HEK293T (cell line): Measurements from ENCODE around the gene IL22RA1.

ENCODE experiments used
- BHLHE40 ChIP-seq: fragments of 450-650 bp; IDR thresholded peaks from 2 replicates; pipeline ENCODE4 v1.6.1; 2016; ENCODE audit warnings: mild to moderate bottlenecking, moderate library complexity, borderline replicate concordance
- ELF4 ChIP-seq: fragments of 450-650 bp; IDR thresholded peaks from 2 replicates; pipeline ENCODE4 v1.6.1; 2017; ENCODE audit warnings: antibody characterized with exemption
- FOXA1 ChIP-seq: fragments of 450-650 bp; IDR thresholded peaks from 2 replicates; pipeline ENCODE4 v1.6.1; 2016; ENCODE audit warnings: mild to moderate bottlenecking
- FOXK2 ChIP-seq: fragments of 450-650 bp; IDR thresholded peaks from 2 replicates; pipeline ENCODE4 v1.6.1; 2016; ENCODE audit warnings: mild to moderate bottlenecking
- FOXM1 ChIP-seq: fragments of 450-650 bp; IDR thresholded peaks from 2 replicates; pipeline ENCODE4 v1.6.1; 2017; ENCODE audit warnings: mild to moderate bottlenecking, borderline replicate concordance
- HDGF ChIP-seq: fragments of 450-650 bp; IDR thresholded peaks from 2 replicates; pipeline ENCODE4 v1.6.1; 2017; ENCODE audit warnings: antibody characterized with exemption, borderline replicate concordance
- L3MBTL2 ChIP-seq: fragments of 450-650 bp; conservative IDR thresholded peaks from 2 replicates; pipeline ENCODE4 v1.6.1; 2016; ENCODE audit warnings: mild to moderate bottlenecking
- LEF1 ChIP-seq: fragments of 450-650 bp; IDR thresholded peaks from 2 replicates; pipeline ENCODE4 v1.6.1; 2017; ENCODE audit warnings: mild to moderate bottlenecking, borderline replicate concordance
- NFRKB ChIP-seq: fragments of 450-650 bp; IDR thresholded peaks from 2 replicates; pipeline ENCODE4 v1.6.1; 2016; ENCODE audit warnings: mild to moderate bottlenecking, moderate library complexity
- PKNOX1 ChIP-seq: fragments of 450-650 bp; IDR thresholded peaks from 2 replicates; pipeline ENCODE4 v1.6.1; 2016
- SP1 ChIP-seq: fragments of 450-650 bp; IDR thresholded peaks from 2 replicates; pipeline ENCODE4 v1.6.1; 2017
- SUZ12 ChIP-seq: fragments of 450-650 bp; IDR thresholded peaks from 2 replicates; pipeline ENCODE4 v1.6.1; 2016; ENCODE audit warnings: mild to moderate bottlenecking
- TARDBP ChIP-seq: fragments of 450-650 bp; IDR thresholded peaks from 2 replicates; pipeline ENCODE4 v1.6.1; 2016
- ZNF384 ChIP-seq: fragments of 450-650 bp; IDR thresholded peaks from 2 replicates; pipeline ENCODE4 v1.6.1; 2016

DNA sequence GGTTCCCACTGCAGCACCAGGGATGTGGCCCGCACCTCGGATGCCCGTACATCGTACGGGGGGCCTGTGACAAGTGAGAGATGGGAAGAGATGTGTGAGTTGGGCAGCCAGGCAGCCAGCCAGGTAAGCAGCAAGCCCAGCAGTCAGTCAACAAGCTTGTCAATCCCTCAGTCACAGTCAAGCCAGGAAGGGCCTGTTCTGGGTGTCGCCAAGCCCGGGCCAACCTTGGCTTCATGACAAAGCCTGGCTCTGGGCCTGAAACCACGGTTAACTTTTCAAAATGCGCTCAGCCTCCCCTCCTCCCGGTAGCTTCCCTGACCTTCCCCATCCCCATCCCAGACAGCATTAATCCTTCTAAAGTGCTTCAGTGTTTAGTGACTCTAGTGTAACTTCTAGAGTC, 62.8 kb downstream of the IL22RA1 start:
- TF ChIP-seq FOXM1 (no peak), ELF4 (no peak), LEF1 (no peak), HDGF (no peak), BHLHE40 (no peak), SP1 (no peak), NFRKB (no peak), FOXK2 (no peak), TARDBP (no peak), PKNOX1 (no peak), SUZ12 (no peak), ZNF384 (no peak), L3MBTL2 (no peak), FOXA1 (no peak)
